Thymus (tissue), 11 donors: ENCODE measurements around the gene ADRB2. TPM values are rescaled to one million over a fixed set of nuclear protein-coding genes. Genes with fewer than 3 reads are reported as not detected.

Experiments
- DNase-seq, 9 donors: peaks; one replicate each; pipeline ENCODE4 v3.0.0-alpha.2; 2013; ENCODE audit warnings: low spot score in 9 of 9, low read depth in 6 of 9, missing footprints in 1 of 9
- H3K27ac ChIP-seq, 2 donors: one replicate each; pipeline ENCODE4 v1.5.1; 2013; ENCODE audit warnings: control low read depth in 1 of 2, low read depth in 1 of 2, low read length in 1 of 2, mild to moderate bottlenecking in 1 of 2, moderate library complexity in 1 of 2
- H3K27me3 ChIP-seq, 2 donors: one replicate each; pipeline ENCODE4 v1.5.1; 2013; ENCODE audit warnings: low read length in 1 of 2; ENCODE audit not compliant: control insufficient read depth in 2 of 2, insufficient read depth in 1 of 2
- H3K36me3 ChIP-seq, 2 donors: one replicate each; pipeline ENCODE4 v1.5.1; 2013; ENCODE audit warnings: low read length in 1 of 2, mild to moderate bottlenecking in 1 of 2, moderate library complexity in 1 of 2; ENCODE audit not compliant: control insufficient read depth in 2 of 2, insufficient read depth in 2 of 2
- H3K4me1 ChIP-seq, 2 donors: one replicate each; pipeline ENCODE4 v1.5.1; 2013; ENCODE audit warnings: low read length in 2 of 2; ENCODE audit not compliant: control insufficient read depth in 2 of 2, insufficient read depth in 2 of 2
- H3K4me3 ChIP-seq, 2 donors: one replicate each; pipeline ENCODE4 v1.5.1; 2013; ENCODE audit warnings: low read length in 2 of 2, control low read depth in 1 of 2, mild to moderate bottlenecking in 1 of 2
- H3K9me3 ChIP-seq, 2 donors: one replicate each; pipeline ENCODE4 v1.5.1; 2013; ENCODE audit warnings: low read length in 1 of 2, mild to moderate bottlenecking in 1 of 2; ENCODE audit not compliant: control insufficient read depth in 2 of 2, insufficient read depth in 1 of 2
- WGBS: extraction: QIAGEN DNeasy Blood & Tissue Kit; methylation state at CpG from one replicate; pipeline ENCODE4 v1.1.7; 2013; 5-methylcytosine and 5-hydroxymethylcytosine counted together
- polyA plus RNA-seq: library from polyadenylated mRNA; stranded (reverse); fragments of 200-250 nt; gene quantifications from one replicate; pipeline ENCODE4 v1.2.3, GENCODE V29; 2013
- total RNA-seq: library from RNA; stranded (reverse); fragments of 120-200 nt; gene quantifications from one replicate; pipeline ENCODE4 v1.2.4, GENCODE V29; 2013
- donor health status: healthy.

ADRB2 gene
- total and polyA plus RNA-seq, 2 donors: 1.9 to 2.2 TPM

GRCh38 chr5:148790545-148791333 lies 35.7 kb upstream of the ADRB2 start:
- Histone ChIP-seq H3K4me3 (no peak overlapping the region), H3K27ac (no peak overlapping the region)
- 93% methylated on average over 8 of the region's 8 CpGs for WGBS

GRCh38 chr5:148791334-148791667 lies 35.1 kb upstream of the ADRB2 start:
- Histone ChIP-seq H3K27ac (no peak overlapping the region), H3K36me3 (no peaks in the 10 kb centered on the region), H3K9me3 (no peaks in the 10 kb centered on the region), H3K4me1 (no peaks in the 10 kb centered on the region), H3K27me3 (no peaks in the 10 kb centered on the region), H3K4me3 (no peak overlapping the region)
- no peak for DNase-seq

More at GRCh38 chr5:148790545-148791333, 35.7 kb upstream of the ADRB2 start:
- no peaks in the 10 kb centered on the region for H3K4me1 ChIP-seq
- no peaks in the 10 kb centered on the region for H3K27me3 ChIP-seq
- H3K36me3 ChIP-seq: no peaks in the 10 kb centered on the region
- no peak for DNase-seq
- H3K9me3 ChIP-seq: no peaks in the 10 kb centered on the region

GRCh38 chr5:148791696-148792095 lies 34.7 kb upstream of the ADRB2 start:
- Histone ChIP-seq H3K4me3 (no peak overlapping the region), H3K27ac (no peak overlapping the region), H3K9me3 (no peaks in the 10 kb centered on the region), H3K27me3 (no peaks in the 10 kb centered on the region), H3K36me3 (no peaks in the 10 kb centered on the region), H3K4me1 (no peaks in the 10 kb centered on the region)
- 95% methylated on average over 2 of the region's 2 CpGs for WGBS
- no peak for DNase-seq

- DNase-seq: no peak
- no peaks in the 10 kb centered on the region for H3K27me3 ChIP-seq
- H3K4me3 ChIP-seq: no peak overlapping the region
- no peaks in the 10 kb centered on the region for H3K4me1 ChIP-seq
- H3K27ac ChIP-seq: no peak overlapping the region
- H3K9me3 ChIP-seq: no peaks in the 10 kb centered on the region
- H3K36me3 ChIP-seq: no peaks in the 10 kb centered on the region
- WGBS: 75% methylated on average over 4 of the region's 4 CpGs
Observed at GRCh38 chr5:148792744-148793143, 33.7 kb upstream of the ADRB2 start.

GRCh38 chr5:148793261-148793660 lies 33.1 kb upstream of the ADRB2 start:
- Histone ChIP-seq H3K27me3 (no peaks in the 10 kb centered on the region), H3K9me3 (no peaks in the 10 kb centered on the region), H3K36me3 (no peaks in the 10 kb centered on the region), H3K4me1 (no peaks in the 10 kb centered on the region), H3K27ac (no peak overlapping the region), H3K4me3 (no peak overlapping the region)
- DNase-seq: no peak

GRCh38 chr5:148794275-148794674 lies 32.1 kb upstream of the ADRB2 start:
- Histone ChIP-seq H3K9me3 (no peaks in the 10 kb centered on the region), H3K27ac (no peak overlapping the region), H3K4me3 (no peak overlapping the region), H3K27me3 (no peaks in the 10 kb centered on the region), H3K4me1 (no peaks in the 10 kb centered on the region), H3K36me3 (no peaks in the 10 kb centered on the region)
- DNase-seq: no peak
- 97% methylated on average over 1 of the region's 1 CpG for WGBS

- no peak for DNase-seq
- Histone ChIP-seq H3K36me3 (no peaks in the 10 kb centered on the region), H3K4me1 (no peaks in the 10 kb centered on the region), H3K27me3 (no peaks in the 10 kb centered on the region), H3K4me3 (no peak overlapping the region), H3K27ac (no peak overlapping the region), H3K9me3 (no peaks in the 10 kb centered on the region)
- 46% methylated on average over 5 of the region's 5 CpGs for WGBS
Observed at GRCh38 chr5:148794729-148795561, 31.5 kb upstream of the ADRB2 start.

GRCh38 chr5:148796936-148797335 lies 29.5 kb upstream of the ADRB2 start:
- H3K36me3 ChIP-seq: no peaks in the 10 kb centered on the region
- no peaks in the 10 kb centered on the region for H3K9me3 ChIP-seq
- no peak overlapping the region for H3K27ac ChIP-seq
- 98% methylated on average over 1 of the region's 1 CpG for WGBS
- H3K27me3 ChIP-seq: no peaks in the 10 kb centered on the region
- no peak for DNase-seq
- H3K4me3 ChIP-seq: no peak overlapping the region
- H3K4me1 ChIP-seq: no peaks in the 10 kb centered on the region

GRCh38 chr5:148798786-148799185 lies 27.6 kb upstream of the ADRB2 start:
- Histone ChIP-seq H3K9me3 (no peaks in the 10 kb centered on the region), H3K36me3 (no peaks in the 10 kb centered on the region), H3K4me3 (no peak overlapping the region), H3K4me1 (no peaks in the 10 kb centered on the region), H3K27me3 (no peaks in the 10 kb centered on the region), H3K27ac (no peak overlapping the region)
- WGBS: 96% methylated on average over 1 of the region's 1 CpG
- no peak for DNase-seq
